HG02885 (cell line): Measurements from ENCODE around the gene LRMDA.

Experiments used
- ATAC-seq: cut with Tn5 transposase; IDR thresholded peaks from one replicate; pipeline ENCODE4 v1.9.1; 2021; ENCODE audit warnings: mild to moderate bottlenecking; ENCODE audit not compliant: unreplicated experiment, poor library complexity

LRMDA gene

DNA sequence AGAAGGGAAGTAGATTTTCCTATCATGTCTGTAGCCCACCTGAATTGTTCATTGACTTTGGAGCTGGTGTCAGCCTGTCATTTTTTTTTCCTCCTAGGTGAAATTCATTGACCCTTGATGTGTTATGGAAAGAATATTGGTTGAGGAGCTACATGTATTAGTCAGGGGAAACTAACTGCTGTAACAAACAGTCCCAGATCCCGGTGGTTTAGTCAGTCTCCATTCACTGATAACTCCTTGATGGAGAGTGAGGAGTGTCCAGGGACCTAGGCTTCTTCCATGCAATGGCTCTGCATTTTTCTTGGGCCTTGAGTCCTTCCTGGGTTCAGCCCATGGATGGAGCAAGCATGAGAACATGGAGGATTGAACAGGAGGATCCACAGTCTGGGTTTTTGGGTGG is 643.2 kb downstream of the LRMDA start:
- no peak for ATAC-seq

DNA sequence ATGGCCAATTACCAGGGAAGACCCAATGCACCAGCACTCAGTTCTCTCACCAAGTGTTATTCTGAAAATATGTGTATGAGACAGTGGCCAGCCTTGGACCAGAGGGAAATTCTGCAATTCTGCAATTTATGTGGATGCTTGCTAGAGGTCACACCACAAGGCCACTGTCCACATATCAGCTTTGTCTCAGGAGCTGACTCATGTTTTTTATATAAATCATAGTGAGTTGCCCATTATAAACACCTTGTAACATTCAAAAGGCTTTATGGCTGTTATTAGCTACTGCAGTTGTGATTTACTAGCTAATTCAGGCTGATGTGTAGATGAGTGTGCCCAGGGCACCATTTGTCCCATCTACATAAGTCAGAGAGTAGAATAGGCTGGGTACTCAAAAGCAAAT is 649.0 kb downstream of the LRMDA start:
- no peak for ATAC-seq

DNA sequence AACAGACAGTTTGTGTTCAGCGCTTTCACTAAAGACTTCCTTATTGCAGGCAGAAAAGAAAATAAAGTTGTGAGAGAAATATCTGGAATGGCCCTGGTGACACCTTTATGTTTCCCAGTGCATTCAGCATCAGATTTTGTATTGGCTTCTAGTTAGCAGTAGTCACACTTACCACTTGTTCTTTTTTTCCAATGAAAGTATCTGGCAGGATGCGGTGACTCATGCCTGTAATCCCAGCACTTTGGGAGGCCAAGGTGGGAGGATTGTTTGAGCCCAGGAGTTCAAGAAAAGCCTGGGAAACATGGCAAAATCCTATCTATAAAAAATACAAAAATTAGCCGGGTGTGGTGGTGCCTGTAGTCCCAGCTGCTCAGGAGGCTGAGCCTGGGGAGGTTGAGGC is 649.6 kb downstream of the LRMDA start:
- ATAC-seq, result no peak

DNA sequence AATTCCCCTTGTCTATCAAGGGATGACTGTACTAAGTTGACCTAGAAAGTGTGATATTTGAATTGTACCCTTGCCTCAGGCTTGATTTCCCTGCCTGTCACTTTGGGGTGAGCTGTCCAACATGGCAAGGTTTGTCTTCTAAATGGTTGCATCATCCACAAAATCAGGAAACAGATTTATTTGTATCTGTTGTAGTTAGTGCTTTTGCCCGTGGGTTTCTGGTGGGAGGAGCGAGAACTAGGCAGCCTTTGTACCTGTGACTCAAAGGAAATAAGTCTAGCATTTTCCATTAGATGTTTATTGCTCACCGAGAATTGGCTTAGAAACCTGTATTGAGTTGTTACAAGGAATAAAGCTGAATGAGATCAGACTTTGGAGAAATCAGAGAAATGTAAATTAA is 650.8 kb downstream of the LRMDA start:
- no peak for ATAC-seq

DNA sequence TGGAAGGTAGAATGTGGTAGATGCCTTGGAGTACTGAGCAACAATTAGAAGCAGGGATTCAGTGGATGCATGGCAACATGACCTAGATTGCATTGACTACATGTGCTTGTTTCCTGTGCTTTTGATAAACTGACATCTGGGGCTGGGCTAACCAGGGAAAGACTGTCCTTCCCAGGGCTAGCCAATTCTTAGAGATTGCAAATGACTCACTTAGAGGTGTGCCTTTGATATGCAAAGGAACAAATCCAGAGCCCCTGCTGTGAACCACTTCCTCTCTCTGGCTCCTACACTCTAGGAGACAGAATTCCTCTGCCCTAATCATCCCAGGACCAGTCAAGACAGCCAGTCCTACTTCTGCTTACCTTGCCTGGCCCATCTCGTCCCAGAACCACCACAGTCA is 651.5 kb downstream of the LRMDA start:
- no peak for ATAC-seq

DNA sequence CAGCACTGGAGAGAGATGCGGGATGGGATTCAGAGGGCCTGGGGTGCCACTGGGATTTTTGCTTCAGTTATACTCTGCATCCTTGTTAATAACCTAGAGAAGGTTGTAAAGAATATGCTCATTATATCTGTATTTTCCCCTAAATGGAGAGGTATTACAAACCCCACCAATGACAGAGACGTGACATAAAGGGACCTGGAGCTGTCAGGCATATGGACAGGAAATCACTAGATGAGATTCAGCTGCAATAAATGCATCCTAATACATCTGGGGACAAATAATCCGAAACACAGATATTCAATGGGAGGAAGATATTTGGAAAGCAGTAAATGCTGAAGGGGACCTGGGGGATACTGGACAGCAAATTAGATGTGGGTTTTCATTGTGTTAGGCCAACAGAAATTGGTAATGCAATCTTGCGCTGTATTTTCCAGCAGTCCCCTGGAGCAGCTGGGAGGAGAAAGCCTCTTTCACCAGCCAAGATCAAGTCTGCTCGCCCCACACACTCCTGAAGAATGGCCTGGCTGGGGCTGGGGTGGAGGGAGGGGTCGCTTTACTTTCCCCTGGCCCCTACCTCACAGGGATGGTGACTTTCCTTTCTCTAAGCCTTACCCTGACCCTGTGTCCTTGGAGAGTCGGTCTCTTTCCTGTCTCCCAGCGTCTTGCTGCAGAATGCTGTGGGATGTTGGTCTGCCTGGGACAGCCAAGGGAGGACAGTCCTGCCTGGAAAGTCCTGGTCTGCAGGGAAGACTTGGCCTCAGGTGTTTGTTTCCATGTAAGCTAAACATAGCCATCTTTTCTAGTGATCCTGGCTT is 653.8 kb downstream of the LRMDA start:
- ATAC-seq, result no peak

DNA sequence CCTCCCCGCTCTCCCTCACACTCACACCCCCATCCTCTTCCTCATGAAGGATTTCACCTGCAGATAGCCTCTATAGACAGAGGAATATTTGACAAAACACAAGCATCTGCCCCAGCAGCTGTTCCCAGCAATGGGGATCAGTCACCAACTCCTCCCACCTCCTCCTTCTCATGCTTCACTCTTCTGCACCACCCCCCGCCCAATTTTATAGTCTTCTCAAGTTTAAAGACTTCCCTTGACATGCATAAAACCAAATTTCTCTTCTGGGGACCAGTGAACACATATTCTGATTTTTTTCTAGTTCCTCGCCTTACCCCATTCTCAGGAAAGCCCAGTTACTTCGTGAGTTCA is 654.4 kb downstream of the LRMDA start:
- ATAC-seq, result no peak

DNA sequence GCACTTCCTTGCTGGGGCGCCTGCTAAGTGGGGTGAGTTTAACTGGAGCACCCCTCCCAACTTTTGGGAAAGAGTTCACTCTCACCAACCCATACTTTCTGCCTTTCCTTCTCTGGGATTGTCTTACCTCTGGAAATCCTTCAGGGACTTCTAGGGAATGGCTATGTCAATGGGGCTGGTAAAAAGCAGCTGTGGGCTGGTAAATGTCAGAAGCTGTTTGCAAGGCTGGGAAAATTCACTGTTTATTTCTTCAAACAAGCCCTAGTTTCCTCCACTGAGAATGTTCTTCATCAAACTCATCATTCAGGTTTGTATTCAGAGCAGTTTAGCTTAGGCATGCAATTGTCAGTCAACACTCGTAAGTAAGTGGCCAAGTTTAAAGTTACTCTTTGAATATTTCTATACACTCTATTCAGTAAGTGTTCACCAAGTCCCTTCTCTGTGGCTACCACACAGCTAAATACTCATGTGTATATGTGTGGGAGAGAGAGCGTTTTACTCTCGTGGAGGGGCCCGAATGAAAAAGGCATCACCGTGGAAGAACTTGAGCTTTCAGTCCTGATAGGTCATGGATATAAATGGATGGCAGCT is 654.8 kb downstream of the LRMDA start:
- no peak for ATAC-seq

DNA sequence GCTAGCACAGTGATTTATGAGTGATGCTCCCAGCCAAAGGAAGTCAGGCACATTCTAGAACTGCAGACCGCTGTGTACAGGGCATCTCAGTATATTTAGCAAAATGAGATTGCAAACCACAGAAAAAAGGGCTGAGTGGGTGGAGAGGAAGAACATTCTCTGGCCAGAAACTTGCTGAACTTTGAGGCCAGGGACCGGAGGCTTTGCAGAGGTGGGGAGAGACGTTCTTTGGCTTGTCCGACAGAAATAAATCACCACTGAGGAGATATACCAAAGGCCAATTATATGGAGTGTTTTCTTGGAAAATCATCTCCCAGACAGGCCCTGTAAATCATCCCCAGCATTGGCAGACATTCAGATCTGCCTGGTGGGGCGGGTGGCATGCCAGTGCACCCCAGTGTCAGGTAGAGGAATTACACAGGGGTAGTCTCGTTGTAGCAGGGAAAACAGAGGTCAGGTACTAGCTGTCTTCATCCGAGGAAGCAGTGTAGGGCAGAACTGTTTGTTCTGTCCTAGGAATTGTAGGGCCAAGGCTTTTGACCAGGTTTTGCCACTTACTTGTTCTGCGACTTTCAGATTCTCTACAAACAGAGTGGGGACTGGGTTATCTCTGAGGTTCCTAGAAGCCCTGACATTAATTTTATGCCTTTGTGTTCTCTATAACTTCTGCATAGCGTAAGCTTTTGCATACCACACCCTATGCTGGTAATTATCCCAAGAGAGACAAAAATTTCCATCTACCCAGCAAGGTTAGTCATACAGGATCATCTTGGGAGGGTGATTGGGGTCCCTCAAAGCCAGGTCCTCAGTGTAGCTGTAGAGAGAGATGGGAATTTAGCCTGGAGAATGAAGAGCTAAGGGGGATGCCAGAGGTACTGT is 655.6 kb downstream of the LRMDA start:
- no peak for ATAC-seq

DNA sequence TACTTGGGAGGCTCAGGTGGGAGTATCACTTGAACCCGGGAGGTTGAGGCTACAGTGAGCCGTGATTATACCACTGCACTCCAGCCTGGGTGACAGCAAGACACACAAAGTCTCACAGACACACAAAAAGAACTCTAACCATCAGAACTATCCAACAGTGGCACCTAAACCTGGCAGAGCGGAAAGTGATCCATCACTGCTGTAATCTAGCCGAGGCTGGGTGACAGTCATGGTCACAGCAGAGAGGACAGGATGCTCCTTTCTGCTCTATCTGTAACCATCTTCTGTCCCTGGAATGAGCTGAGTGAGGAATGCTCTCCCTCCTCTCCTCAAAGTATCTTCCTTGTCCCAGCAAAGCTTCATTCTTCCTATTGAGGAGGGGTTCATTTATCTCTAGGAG is 656.6 kb downstream of the LRMDA start:
- no peak for ATAC-seq

DNA sequence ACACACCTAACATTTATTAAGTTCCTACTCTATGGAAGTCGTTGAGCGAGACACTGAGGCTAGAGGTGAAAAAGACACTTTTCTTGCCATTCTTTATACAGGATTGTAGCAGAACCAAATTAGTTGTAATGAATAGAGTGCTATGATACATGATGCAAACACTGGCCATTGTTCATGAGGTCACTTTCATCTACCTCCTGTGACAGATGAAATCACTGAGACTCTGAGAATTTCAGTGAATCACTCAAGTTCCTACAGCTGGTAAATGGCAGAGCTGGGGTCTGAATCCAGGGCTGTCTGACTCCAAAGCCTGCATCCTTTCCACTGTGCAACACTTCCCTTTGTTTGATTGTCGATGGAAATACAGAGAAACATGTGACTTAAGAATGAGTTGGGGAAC is 657.6 kb downstream of the LRMDA start:
- no peak for ATAC-seq

DNA sequence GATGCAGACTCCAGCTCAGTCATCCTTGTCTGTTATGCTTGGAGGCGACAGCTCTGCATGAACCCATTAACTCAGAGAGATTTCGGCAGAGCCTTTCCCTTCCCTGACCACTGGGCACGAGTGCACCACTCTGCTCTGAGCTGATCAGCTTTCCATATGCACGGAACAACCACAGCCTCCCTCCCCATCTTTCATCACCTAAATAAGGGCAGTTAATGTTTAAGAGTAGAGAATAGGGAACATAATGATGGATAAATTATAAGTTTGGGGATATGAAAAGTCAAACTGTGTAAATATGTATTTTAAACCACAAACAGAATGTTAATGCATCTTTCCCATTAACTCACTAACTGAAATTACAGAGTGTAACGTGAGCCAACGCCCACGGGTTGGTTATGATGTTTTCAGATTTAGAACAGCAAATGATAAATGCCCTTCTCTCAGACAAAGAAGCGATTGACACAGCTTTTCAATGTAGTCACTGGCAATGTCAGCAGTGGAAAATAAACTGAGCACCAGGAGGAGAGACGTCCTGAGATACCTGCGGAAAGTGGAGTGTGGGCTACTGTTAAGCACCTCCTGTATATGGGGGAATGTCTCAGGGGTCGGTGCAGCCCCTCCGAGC is 658.2 kb downstream of the LRMDA start:
- ATAC-seq, result no peak

DNA sequence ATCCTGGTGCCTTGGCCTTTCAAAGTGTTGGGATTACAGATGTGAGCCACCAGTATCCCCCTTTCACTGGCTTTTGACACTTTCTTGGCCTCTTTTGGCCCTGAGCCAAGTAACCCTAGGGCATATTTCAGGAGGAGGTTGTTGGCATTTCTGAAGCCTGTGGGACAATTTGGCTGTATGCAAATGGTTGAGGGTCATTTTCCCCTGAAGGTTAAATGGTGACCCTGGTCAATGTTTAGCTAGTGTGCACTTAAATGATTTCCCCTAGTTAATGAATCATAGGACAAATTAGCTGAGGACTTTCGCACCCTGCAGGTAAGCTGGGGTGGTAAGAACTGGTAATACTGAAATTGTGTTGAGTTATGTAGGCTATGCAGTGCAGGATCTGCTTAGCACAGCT is 660.5 kb downstream of the LRMDA start:
- no peak for ATAC-seq

DNA sequence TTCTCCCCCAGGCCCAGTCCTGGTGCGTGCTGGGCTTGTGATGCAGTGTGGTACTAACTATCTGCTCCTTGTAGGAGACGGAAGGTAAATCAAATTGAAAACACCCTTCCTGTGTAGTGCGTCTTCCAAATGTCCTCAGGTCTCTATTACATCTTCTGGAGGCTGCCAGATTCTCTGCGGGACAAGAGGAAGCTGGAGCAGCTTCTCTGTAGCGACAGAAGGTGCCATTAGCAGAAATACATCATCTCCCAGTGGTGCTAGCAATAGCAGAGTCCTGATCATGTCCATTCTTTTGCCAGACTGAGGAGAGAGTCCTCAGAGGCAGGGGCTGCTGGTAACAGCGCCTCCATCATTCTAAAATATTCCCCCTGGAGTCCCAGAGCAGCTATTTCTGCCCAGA is 675.2 kb downstream of the LRMDA start:
- no peak for ATAC-seq

DNA sequence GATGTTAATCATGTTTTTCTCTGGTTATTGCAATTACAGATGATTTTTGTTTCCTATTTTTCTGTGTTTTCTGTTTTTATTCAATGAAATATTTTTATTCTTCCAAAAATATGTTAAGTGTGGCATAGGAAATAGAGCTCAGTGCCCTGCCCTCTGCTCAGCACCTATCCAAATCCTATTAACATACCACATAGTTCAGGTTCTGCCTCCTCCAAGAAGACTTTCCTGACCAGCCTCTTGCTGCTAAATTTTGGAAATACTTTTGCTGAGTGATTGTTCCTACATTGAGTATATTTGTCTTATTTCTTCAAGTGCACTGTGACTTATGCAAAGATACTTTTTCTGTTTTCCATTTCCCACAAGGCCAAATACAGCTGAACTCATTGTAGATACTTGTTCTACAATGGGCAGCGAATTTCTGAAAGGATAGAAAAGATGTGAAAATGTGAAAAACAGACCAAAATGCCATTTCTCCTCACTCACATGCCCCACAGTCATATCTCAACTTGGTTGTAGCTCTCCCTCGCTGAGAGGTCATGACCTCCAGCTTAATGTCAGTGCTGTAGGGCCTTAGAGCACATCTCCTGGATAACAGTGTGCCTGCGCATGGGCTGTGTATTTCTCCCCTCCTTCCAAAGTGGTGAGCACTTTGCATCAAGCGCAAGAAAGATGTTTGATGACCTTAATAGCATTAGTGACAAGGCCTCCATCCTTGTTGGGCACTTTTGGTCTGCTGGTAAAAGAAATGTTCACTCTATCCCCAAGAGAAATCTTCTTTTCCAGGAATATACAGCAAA is 677.3 kb downstream of the LRMDA start:
- no peak for ATAC-seq

DNA sequence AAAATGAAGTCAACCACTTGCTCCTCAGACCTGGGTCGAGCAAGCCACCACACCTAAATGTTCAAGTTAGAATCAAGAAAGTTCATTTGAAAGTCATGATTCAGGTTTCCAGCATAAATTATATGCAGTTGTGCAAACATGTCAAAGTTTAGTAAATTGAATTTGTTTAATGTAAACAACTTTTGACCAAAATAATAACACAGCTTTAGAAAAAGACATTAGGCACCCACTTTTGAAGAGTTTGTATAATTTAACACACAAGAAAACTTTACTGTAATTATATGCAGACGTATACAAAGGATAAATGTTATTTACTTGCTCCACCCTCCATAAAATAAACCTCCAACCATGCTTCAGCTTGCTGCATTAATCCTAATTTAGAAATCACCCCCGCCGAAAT is 680.0 kb downstream of the LRMDA start:
- ATAC-seq, result no peak

DNA sequence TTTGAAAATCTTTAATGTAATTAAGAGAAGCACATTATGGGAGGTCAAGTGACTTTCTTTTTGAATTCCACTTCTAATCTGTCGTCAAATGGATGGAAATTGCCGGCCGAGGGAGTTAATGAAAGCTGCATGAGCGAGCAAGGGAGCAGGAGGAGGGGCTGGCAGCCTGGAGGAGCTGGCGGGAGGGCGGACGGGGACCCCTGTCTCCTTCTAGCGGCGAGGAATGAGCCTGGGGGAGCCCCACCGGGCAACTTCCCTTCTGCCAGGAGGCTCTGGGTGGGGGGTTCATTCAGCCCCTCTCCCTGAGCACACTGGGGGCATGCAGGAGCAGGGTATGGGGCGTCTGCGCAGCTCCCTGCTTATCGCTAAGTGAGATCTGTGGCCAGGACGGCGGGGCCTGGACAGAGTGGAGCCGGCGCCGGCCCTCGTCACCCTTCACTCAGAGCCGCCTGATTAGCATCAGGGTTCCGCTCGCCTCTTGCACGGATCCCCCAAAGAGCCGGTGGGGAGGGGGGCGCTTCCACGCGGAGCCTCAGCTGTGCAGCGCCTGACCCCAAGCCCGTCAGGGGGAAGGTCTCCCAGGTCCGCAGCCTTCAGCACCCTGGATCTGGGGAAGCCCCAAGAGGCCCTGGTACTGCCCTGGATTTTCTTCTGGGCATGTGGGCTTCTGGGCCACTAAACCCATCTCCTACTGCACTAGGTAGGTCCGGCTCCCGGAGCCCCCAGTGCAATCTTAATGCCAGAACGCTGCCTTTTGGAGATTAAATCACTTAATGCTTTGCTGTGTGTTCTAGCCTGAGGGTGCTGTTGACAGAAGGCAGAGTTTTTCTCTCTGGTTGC is 680.8 kb downstream of the LRMDA start:
- ATAC-seq, result no peak

DNA sequence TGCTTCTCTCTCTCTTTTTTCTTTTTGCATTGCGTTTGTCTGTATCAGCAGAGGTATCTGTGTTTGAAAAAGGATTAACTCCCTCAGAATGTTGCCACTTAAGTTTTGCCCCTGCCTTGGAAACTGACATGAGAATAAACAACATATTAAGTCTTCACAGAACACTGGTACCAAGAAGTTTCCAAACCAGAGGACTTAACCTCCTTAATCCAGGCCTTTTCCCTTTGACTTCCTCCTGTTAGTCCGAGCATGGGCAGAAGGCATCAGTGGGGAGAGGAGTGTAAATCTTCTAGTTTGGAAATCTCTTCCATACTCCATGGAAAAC is 681.4 kb downstream of the LRMDA start:
- ATAC-seq, result no peak

DNA sequence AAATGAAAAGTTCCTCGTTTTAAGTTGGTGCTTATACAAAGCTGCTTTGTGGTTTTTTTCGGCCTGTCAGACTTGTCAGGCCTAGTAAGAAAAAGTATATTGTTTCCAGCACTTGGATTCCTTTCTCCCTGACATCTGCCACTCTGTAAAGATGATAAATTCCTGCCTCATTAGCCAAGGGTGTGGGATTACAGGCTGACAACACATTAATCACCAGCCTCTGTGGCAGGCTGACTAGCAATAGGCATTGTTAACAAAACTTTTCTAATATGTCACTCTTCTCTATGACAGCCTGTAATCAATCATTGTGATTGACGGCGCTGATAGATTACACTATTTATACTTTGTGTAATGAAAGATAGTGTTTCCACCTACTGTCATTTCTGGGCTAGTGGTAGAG is 682.5 kb downstream of the LRMDA start:
- ATAC-seq, result no peak
